ENCODE results near the gene MX2. TPM values are rescaled to one million over a fixed set of nuclear protein-coding genes. Genes with fewer than 3 reads are reported as not detected.

MX2 gene
- total and polyA plus RNA-seq, 4 donors: 0.69 to 4.7 (median 2.2) TPM

DNA sequence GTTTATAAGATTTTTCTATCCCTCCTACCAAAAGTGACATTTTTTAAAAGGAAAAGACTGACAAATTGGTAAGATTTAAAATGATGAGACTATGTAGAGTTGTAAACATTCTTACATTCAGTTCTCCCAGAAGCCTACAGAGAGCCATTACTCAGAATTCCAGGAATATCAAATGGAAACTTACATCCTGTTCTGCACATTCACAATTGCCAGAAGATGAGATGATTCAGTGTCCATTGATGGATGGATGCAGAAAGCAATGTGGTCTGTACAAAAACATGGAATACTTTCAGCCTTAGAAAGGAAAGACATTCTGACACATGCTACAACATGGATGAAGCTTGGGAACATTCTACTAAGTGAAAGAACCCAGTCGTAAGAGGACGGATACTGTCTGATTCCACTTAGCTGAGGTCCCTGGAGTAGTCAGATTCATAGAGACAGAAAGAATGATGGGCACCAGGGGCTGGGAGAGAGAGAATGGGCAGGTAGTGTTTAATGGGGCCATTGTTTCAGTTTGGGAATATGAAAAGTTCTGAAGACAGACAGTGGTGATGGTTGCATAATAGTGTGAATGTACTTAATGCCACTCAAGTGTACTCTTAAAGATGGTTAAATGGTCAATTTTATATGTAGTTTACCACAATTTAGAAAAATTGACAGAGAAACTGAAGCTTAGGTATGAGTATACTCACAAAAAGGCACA, 80.8 kb downstream of the MX2 start:
- Histone ChIP-seq H3K4me1 (ENCODE audit: control insufficient read depth in 4 of 4, insufficient read depth in 4 of 4, low read length in 3 of 4) (no peaks in the 10 kb centered on the region), H3K9me3 (ENCODE audit: control insufficient read depth in 4 of 4, low read length in 3 of 4) (no peaks in the 10 kb centered on the region), H3K27ac (ENCODE audit: low read depth in 1 of 2, low read length in 2 of 2) (no peak overlapping the region), H3K36me3 (ENCODE audit: control insufficient read depth in 4 of 4, insufficient read depth in 3 of 4, low read depth in 1 of 4, low read length in 3 of 4) (peaks cover 29 to 81% (median 58%) of the 10 kb centered on the region in 4 donors), H3K9ac (ENCODE audit: low read depth in 1 of 2, low read length in 2 of 2) (no peak overlapping the region), H3K27me3 (ENCODE audit: control insufficient read depth in 4 of 4, insufficient read depth in 4 of 4, low read length in 3 of 4) (no peaks in the 10 kb centered on the region), H3K4me3 (ENCODE audit: low read depth in 1 of 3, low read length in 3 of 3) (no peak overlapping the region)
- TF ChIP-seq RAD21 (IDR thresholded peaks at IDR 0.05) (no peak), SP1 (IDR thresholded peaks at IDR 0.05) (no peak), RXRA (IDR thresholded peaks at IDR 0.05) (no peak), FOXA1 (IDR thresholded peaks at IDR 0.05) (no peak), EGR1 (IDR thresholded peaks at IDR 0.05; ENCODE audit: low read depth in 2 of 2) (no peak), FOXA2 (IDR thresholded peaks at IDR 0.05) (no peak)
- TF ChIP-seq, protein P1, sequence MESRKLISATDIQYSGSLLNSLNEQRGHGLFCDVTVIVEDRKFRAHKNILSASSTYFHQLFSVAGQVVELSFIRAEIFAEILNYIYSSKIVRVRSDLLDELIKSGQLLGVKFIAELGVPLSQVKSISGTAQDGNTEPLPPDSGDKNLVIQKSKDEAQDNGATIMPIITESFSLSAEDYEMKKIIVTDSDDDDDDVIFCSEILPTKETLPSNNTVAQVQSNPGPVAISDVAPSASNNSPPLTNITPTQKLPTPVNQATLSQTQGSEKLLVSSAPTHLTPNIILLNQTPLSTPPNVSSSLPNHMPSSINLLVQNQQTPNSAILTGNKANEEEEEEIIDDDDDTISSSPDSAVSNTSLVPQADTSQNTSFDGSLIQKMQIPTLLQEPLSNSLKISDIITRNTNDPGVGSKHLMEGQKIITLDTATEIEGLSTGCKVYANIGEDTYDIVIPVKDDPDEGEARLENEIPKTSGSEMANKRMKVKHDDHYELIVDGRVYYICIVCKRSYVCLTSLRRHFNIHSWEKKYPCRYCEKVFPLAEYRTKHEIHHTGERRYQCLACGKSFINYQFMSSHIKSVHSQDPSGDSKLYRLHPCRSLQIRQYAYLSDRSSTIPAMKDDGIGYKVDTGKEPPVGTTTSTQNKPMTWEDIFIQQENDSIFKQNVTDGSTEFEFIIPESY (IDR thresholded peaks at IDR 0.05): no peak
- TF ChIP-seq, protein P2, sequence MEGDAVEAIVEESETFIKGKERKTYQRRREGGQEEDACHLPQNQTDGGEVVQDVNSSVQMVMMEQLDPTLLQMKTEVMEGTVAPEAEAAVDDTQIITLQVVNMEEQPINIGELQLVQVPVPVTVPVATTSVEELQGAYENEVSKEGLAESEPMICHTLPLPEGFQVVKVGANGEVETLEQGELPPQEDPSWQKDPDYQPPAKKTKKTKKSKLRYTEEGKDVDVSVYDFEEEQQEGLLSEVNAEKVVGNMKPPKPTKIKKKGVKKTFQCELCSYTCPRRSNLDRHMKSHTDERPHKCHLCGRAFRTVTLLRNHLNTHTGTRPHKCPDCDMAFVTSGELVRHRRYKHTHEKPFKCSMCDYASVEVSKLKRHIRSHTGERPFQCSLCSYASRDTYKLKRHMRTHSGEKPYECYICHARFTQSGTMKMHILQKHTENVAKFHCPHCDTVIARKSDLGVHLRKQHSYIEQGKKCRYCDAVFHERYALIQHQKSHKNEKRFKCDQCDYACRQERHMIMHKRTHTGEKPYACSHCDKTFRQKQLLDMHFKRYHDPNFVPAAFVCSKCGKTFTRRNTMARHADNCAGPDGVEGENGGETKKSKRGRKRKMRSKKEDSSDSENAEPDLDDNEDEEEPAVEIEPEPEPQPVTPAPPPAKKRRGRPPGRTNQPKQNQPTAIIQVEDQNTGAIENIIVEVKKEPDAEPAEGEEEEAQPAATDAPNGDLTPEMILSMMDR (IDR thresholded peaks at IDR 0.05; ENCODE audit: low read depth, low read length, missing input control): no peak
- no peak for DNase-seq (ENCODE audit: low spot score)
- 97% methylated on average over 2 of the region's 2 CpGs for WGBS

DNA sequence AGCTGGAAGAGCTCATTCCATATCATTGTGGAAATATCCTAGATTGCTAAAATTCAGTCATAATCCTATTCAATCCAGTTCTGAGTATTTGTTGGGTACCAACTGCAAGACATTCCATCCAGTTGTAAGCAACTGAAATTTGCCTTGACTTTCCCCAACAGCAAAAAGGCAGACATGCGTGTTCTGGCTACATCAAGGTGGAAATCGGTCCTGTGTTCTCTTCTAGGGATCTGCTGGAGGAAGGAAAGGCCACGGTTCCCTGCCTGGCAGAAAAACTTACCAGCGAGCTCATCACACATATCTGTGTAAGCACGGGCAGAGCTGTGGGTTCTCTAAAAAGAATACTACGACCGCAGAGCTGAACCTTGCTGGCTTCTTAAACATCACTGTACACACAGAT, 81.7 kb downstream of the MX2 start:
- Histone ChIP-seq H3K27ac (ENCODE audit: low read depth in 1 of 2, low read length in 2 of 2) (no peak overlapping the region), H3K36me3 (ENCODE audit: control insufficient read depth in 4 of 4, insufficient read depth in 3 of 4, low read depth in 1 of 4, low read length in 3 of 4) (peaks cover 25 to 76% (median 57%) of the 10 kb centered on the region in 4 donors), H3K4me1 (ENCODE audit: control insufficient read depth in 4 of 4, insufficient read depth in 4 of 4, low read length in 3 of 4) (no peaks in the 10 kb centered on the region), H3K9me3 (ENCODE audit: control insufficient read depth in 4 of 4, low read length in 3 of 4) (no peaks in the 10 kb centered on the region), H3K9ac (ENCODE audit: low read depth in 1 of 2, low read length in 2 of 2) (no peak overlapping the region), H3K27me3 (ENCODE audit: control insufficient read depth in 4 of 4, insufficient read depth in 4 of 4, low read length in 3 of 4) (no peaks in the 10 kb centered on the region), H3K4me3 (ENCODE audit: low read depth in 1 of 3, low read length in 3 of 3) (no peak overlapping the region)
- DNase-seq (ENCODE audit: low spot score): no peak
- TF ChIP-seq EGR1 (IDR thresholded peaks at IDR 0.05; ENCODE audit: low read depth in 2 of 2) (no peak), FOXA1 (IDR thresholded peaks at IDR 0.05) (no peak), RXRA (IDR thresholded peaks at IDR 0.05) (no peak), FOXA2 (IDR thresholded peaks at IDR 0.05) (no peak), NR2F2 (IDR thresholded peaks at IDR 0.05) (no peak), GABPA (IDR thresholded peaks at IDR 0.05 in 1 of 2, conservative IDR thresholded peaks at IDR 0.05 in 1 of 2) (no peak), SP1 (IDR thresholded peaks at IDR 0.05) (no peak), YY1 (IDR thresholded peaks at IDR 0.05) (no peak), RAD21 (IDR thresholded peaks at IDR 0.05) (no peak), HNF4A (conservative IDR thresholded peaks at IDR 0.05) (no peak), JUND (IDR thresholded peaks at IDR 0.05) (no peak), TAF1 (conservative IDR thresholded peaks at IDR 0.05) (no peak), HNF4G (IDR thresholded peaks at IDR 0.05) (no peak)
- TF ChIP-seq, protein P2 (IDR thresholded peaks at IDR 0.05; ENCODE audit: low read depth, low read length, missing input control): no peak
- TF ChIP-seq, protein P3, sequence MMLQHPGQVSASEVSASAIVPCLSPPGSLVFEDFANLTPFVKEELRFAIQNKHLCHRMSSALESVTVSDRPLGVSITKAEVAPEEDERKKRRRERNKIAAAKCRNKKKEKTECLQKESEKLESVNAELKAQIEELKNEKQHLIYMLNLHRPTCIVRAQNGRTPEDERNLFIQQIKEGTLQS (IDR thresholded peaks at IDR 0.05): no peak
- TF ChIP-seq, protein P4, sequence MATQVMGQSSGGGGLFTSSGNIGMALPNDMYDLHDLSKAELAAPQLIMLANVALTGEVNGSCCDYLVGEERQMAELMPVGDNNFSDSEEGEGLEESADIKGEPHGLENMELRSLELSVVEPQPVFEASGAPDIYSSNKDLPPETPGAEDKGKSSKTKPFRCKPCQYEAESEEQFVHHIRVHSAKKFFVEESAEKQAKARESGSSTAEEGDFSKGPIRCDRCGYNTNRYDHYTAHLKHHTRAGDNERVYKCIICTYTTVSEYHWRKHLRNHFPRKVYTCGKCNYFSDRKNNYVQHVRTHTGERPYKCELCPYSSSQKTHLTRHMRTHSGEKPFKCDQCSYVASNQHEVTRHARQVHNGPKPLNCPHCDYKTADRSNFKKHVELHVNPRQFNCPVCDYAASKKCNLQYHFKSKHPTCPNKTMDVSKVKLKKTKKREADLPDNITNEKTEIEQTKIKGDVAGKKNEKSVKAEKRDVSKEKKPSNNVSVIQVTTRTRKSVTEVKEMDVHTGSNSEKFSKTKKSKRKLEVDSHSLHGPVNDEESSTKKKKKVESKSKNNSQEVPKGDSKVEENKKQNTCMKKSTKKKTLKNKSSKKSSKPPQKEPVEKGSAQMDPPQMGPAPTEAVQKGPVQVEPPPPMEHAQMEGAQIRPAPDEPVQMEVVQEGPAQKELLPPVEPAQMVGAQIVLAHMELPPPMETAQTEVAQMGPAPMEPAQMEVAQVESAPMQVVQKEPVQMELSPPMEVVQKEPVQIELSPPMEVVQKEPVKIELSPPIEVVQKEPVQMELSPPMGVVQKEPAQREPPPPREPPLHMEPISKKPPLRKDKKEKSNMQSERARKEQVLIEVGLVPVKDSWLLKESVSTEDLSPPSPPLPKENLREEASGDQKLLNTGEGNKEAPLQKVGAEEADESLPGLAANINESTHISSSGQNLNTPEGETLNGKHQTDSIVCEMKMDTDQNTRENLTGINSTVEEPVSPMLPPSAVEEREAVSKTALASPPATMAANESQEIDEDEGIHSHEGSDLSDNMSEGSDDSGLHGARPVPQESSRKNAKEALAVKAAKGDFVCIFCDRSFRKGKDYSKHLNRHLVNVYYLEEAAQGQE (IDR thresholded peaks at IDR 0.05): no peak
- TF ChIP-seq, protein P5, sequence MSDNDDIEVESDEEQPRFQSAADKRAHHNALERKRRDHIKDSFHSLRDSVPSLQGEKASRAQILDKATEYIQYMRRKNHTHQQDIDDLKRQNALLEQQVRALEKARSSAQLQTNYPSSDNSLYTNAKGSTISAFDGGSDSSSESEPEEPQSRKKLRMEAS (IDR thresholded peaks at IDR 0.05): no peak
- TF ChIP-seq, protein P1 (IDR thresholded peaks at IDR 0.05): no peak
- 94% methylated on average over 7 of the region's 7 CpGs for WGBS
